Activated CD8-positive, alpha-beta memory T cell treated with anti-CD3 and anti-CD28 coated beads for 4 hours (primary cell): ENCODE measurements around the gene RIMS3.
A peak's percentile ranks its signal among the peaks of the same experiment; 100 is the strongest.
"Not testable (repeated sequence)": the region's sequence is repeated elsewhere in the genome, so short reads cannot be mapped to it uniquely, and the experiment has no call there.

ENCODE experiments used
- DNase-seq, 2 donors: peaks; one replicate each; pipeline ENCODE4 v3.0.0-alpha.2; 2020; ENCODE audit warnings: low read depth in 2 of 2

RIMS3 gene

GRCh38 chr1:40665335-40666171 lies at the start of gene RIMS3:
Gene RIMS3, minus strand, starts transcription at chr1:40665682. Its CDS starts 23,757 bp downstream, at chr1:40641925.
- peak; percentile 61 to 65 for DNase-seq

- no peak for DNase-seq
Observed at GRCh38 chr1:40712997-40713396, 47.5 kb upstream of the RIMS3 start.

- DNase-seq = no peak
Observed at GRCh38 chr1:40712405-40712944, 47.0 kb upstream of the RIMS3 start.

- no peak for DNase-seq
Observed at GRCh38 chr1:40711465-40712404, 46.3 kb upstream of the RIMS3 start.

GRCh38 chr1:40710581-40711315 lies 45.3 kb upstream of the RIMS3 start:
- DNase-seq = no peak

- no peak for DNase-seq
Observed at GRCh38 chr1:40709802-40710278, 44.4 kb upstream of the RIMS3 start.

- DNase-seq = peak; percentile 46 to 57
Observed at GRCh38 chr1:40709100-40709801, 43.8 kb upstream of the RIMS3 start.

- DNase-seq = no peak
Observed at GRCh38 chr1:40708750-40709099, 43.2 kb upstream of the RIMS3 start.

DNA sequence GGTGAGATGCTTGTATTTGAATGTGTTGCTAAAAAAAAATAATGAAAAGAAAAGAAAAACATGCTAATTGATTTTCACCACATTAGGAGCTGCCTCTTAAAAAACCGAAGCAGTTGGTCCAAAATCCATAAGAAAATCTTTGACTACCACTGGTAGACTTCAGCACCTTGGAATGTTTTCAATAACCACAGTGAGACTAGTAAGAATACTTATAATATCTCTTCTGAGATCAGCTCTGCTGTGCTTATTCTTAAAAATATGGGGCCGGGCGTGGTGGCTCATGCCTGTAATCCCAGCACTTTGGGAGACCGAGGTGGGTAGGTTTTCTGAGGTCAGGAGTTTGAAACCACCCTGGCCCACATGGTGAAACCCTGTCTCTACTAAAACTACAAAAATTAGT lies 41.1 kb upstream of the RIMS3 start:
- DNase-seq = no peak

- DNase-seq = no peak
Observed at GRCh38 chr1:40704817-40705733, 39.6 kb upstream of the RIMS3 start.

DNA sequence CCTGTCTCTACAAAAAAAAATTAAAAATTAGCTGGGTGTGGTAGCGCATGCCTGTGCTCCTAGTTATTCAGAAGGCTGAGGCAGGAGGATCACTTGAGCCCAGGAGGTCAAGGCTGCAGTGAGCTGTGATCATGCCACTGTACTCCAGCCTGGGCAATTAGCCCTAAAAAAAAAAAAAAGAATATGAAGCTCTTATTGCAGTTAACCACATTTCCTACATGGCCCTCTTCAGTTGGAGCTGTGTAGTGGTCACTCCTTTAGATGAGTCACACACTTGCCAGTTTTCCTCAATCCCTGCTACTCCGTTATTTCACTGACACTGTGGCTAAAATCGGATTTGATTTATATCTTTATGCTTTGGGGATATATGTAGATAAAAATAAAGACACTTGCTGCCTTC lies 37.8 kb upstream of the RIMS3 start:
- DNase-seq = no peak

GRCh38 chr1:40702810-40703209 lies 37.3 kb upstream of the RIMS3 start:
- not testable (repeated sequence) for DNase-seq

DNA sequence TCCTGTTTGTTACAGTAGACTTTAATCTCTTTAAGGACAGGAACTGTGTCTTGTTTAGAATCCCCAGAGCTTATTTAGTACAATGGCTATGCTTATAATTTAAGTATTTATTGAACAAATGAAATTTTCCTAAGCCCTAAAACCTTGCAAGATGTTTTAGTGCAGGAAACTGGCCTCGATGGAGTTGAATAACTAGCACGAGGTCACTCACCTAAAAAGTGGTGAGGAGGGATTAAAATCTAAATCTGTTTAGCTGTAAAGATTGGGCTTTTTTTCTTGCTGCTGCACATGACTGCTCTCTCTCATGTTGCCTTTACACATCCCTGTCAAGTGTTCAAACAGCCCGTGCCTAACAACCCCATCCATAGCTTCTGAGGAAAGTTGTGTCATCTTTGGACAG lies 36.2 kb upstream of the RIMS3 start:
- DNase-seq = no peak

DNA sequence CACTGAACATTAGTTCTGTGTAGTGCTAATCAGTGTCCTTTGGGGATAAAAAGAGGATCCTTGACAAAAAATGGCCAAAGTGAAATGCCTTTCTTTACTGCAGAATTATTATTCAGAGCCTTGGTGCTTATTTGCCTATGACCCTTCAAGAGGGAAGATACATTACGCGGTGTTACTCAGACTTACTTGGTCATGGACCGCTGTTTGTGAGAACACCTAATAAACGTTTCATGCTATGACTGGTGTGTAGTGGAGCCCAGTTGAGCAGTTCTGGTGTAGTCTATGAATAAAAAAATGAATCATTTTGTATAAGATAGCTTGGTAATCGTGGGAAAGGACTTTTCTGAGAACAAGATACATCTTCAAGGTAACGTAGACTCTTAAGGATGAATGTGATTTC lies 34.3 kb upstream of the RIMS3 start:
- no peak for DNase-seq

DNA sequence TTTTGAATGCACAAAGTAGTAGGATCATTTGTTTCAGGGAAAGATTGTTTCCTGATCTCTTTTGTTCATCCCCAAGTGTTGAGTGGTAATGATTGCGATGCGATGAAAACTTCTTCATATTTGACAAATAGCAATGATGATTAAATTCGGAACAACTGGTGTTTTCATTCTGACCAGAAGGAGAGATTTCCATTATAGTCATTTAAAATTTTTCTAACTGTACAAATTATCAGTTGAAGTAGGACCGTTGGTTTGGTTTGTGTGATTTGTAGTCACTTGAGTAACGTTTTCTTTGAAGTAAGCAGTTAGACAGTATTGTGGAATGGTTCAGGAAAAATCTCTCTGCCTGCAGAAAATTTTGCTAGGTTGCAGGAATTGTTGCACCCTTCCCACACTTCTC lies 32.0 kb upstream of the RIMS3 start:
- DNase-seq = no peak

- no peak for DNase-seq
Observed at GRCh38 chr1:40696294-40696693, 30.8 kb upstream of the RIMS3 start.

GRCh38 chr1:40694353-40694874 lies 28.9 kb upstream of the RIMS3 start:
- no peak for DNase-seq

- DNase-seq = no peak
Observed at GRCh38 chr1:40693425-40693824, 27.9 kb upstream of the RIMS3 start.

DNA sequence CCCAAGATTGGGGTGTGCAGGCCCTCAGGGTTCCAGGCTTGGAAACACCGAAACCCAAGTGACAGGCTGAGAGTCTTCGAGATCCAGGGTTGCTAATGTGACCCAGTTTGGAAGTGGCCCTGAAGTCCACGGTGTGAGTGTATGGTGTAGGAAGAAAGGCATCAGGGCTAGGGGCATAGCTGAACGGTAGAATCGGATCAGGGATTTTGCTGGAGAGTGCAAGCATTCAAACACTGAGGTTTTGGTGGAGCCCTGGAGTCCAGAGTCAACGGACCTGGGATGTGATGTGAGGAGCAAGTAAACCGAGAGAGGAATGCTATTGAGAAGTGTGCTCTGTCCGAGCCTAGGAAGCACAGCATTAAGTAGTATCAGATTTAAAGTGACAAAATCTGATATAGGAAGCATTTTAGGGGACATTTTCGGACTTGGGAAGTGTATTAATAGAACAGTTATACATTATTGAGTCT lies 27.0 kb upstream of the RIMS3 start:
- DNase-seq = no peak
